HG03280 (cell line): ENCODE measurements around the gene C1orf35.

ENCODE experiments used
- ATAC-seq: cut with Tn5 transposase; IDR thresholded peaks from one replicate; pipeline ENCODE4 v1.9.1; 2021; ENCODE audit warnings: mild to moderate bottlenecking, moderate library complexity; ENCODE audit not compliant: unreplicated experiment

Gene C1orf35

DNA sequence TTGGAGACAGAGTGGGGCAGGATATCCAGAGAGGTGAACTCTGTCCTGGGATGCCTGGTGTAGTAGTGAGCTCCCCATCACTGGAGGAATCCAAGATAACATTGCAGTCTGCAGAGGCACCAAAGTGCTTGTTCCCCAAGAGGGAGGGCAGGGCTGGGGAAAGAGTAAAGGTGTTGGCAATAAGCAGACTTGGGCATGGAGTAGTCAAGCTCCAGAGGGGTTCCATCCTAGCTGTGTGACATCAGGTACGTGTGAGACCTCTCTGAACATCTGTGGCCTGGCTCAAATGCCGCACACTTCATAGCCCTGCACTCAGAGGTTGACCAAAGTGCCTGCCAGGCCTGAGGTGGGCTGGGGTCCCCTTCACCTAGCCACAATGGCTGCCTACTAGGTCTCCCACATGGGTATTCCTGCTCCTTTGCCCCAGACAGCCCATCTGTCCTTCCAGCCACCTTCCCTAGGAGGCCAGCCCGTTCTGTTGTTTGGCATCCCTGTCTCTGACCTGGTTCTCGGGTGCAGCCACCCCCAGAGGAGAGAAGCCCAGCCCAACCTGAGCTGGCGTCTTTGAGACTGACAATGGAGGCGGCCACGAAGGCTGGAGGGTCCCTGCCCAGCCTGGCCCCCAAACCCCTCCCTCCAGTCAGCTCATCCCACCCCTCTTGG is 23.4 kb downstream of the C1orf35 start:
- no peak for ATAC-seq

DNA sequence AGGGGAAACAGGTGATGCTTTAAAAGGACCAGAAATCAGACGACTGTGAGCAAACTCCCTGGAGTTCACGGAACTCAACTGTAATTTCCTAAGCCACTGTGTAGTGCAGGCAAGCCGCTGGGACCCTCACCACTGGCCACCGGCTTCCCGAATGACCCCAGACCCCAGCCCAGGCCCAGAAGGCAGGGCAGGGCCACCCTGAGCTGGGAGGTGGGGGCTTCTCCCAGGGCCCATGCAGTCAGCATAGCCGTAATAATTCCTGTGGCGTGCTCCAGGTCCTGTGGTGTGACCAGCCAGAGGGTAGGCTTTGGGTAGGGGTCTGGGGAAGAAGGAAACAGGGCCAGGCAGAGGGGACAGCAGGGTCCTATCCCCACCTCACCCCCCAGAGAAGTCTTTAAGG is 24.1 kb downstream of the C1orf35 start:
- ATAC-seq: no peak

GRCh38 chr1:228077565-228078330 is 25.4 kb downstream of the C1orf35 start:
- ATAC-seq: no peak

- ATAC-seq: no peak
Measured at GRCh38 chr1:228076796-228077430, 26.2 kb downstream of the C1orf35 start.

- ATAC-seq: no peak
Measured at GRCh38 chr1:228075801-228076271, 27.3 kb downstream of the C1orf35 start.

DNA sequence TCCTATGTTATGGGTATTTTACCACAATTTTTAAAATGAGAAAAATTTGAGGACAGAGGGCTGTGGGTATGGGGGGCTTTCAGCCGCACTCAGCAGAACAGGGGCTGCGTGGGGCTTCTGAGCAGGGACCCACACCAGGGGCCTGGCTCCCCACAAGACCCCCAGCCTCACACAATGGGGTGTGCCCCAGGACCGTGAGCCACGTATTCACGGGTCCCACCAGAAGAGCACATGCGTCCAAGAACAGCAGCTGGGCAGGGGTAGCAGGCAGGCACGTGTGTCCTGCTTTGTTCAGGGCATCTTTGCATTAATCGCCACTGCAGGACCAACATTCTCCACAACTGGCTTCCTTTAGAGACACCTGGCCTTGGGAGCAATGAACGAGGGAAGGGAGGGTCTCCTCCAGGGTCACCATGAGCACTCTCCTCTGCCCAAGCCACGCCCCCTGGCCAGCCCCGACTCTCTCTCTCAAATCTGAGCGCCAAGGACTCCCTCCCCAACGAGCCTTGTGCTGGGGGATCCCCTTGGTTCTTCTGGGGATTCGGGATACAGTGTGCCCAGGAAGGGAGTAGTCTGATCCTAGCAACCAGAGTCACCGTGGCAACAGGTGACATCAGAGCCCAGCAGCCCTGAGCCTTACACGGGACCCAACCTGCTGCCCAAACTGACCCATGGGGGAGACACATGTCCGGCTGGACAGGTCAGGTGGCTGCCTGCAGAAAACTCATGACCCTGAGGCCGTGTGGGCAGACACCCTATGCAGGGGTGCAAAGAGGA is 28.0 kb downstream of the C1orf35 start:
- no peak for ATAC-seq

DNA sequence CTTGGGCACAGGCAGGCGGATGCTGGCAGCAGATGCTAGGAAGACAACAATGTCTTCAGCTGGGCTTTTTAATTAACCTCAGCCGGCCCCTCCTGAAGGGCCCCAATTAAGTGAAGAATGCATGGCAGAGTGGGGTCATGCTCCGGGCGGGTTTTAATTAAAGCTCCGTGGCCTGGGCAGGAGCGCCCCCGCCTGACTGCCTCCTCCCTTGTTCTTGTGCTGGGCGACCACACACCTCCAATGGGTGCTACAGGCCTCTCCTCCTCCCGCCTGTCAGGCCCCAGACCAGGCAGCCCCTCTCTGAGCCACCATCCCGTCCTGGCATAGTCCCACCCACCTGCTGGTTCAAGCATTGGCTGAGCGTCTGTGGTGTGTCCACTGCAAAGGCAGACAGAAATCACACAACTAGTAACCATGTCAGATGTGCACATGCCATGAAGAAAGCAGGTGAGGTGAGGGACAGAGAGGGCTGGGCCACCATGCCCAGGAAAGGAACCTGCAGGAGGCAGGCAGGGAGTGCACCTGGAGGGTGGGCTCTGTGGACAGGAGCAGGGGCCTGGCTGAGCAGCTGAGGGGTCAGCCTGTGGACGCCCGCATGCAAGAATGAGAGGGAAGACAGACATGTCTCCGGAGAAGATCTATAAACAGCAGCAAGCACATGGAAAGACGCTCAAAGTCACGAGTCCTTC is 29.1 kb downstream of the C1orf35 start:
- no peak for ATAC-seq

GRCh38 chr1:228073061-228073856 is 29.9 kb downstream of the C1orf35 start:
- ATAC-seq: no peak

DNA sequence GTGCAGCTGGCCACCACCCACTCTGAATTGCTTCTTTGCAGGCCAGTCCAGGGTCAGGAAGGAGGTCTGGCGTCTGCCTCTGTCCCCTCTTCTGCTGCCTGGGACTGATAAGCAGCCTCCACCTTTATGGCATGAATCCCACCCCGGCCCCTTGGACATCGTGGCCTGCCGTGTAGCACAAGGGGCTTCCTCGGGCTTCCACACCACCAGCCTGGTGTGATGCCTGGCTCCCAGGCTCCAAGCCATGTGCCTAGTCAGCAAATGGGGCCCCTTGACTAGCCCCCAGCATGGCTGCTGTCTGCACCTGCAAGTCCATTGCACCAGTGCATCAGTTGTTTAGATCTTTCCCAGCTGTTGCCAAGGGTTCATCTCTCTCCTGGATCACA is 30.5 kb downstream of the C1orf35 start:
- ATAC-seq: no peak

GRCh38 chr1:228071839-228072657 is 31.1 kb downstream of the C1orf35 start:
- ATAC-seq: no peak

GRCh38 chr1:228070851-228071250 is 32.3 kb downstream of the C1orf35 start:
- no peak for ATAC-seq

DNA sequence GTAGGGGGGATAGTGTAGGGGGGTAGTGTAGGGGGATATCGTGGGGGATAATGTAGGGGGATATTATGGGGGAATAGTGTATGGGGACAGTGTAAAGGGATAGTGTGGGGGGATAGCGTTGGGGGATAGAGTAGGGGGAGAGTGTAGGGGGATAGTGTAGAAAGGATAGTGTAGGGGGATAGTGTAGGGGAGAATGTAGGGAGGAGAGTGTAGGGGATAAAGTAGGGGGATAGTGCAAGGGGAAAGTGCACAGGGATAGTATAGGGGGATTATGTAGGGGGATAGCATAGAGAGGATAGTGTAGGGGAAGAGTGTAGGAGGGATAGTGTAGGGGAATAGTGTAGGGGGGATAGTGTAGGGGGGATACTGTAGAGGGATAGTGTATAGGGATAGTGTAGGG is 33.0 kb downstream of the C1orf35 start:
- no peak for ATAC-seq

DNA sequence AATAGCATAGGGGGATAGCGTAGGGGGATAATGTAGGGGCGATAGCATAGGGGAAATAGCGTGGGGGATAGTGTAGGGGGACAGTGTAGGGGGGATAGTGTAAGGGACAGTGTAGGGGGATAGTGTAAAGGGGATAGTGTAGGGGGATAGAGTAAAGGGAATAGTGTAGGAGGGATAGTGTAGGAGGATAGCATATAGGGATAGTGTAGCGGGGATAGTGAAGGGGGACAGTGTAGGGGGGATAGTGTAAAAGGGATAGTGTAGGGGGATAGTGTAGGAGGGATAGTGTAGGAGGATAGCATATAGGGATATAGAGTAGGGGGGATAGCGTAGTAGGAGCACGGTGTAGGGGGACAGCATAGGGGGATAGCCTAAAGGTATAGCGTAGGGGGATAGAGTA is 34.8 kb downstream of the C1orf35 start:
- no peak for ATAC-seq

DNA sequence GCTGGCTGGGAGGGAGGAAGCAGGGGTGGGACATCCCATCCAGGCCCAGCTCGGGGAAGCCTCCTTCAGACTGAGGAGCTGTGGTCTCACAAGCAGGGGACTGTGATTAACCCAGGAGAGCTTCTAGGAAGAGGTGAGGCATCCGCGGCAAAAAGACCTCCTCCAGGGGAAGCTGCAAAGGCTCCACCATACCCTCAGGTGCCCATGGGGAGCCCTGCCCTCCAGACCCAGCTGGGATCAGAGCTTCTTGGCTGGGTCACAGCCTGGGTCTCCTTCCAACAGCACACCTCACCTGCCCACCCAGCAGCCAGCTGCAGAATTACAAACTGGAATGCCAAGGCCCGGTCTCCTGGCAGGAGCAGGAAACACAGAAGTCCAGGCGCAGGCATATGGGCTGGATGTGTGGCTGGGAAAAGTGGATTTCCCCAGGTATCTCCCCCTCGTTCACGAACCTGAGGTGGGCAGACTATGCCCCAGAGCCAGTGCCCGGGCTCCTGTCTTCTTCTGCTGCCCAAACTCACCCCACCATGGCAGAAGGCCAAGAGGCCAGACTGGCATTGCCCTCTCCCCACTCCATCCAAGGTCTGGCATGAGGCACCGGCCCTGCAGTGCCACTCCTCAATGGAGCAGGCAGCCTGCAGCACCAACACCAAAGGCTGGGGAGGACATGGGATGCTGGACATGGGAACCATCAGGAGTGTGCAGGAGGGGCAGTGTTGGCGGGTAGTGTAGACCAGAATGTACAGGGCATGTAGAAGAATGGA is 36.1 kb downstream of the C1orf35 start:
- ATAC-seq: no peak

- ATAC-seq: no peak
Measured at GRCh38 chr1:228066416-228066815, 36.7 kb downstream of the C1orf35 start.

- ATAC-seq: no peak
Measured at GRCh38 chr1:228065543-228066347, 37.4 kb downstream of the C1orf35 start.

DNA sequence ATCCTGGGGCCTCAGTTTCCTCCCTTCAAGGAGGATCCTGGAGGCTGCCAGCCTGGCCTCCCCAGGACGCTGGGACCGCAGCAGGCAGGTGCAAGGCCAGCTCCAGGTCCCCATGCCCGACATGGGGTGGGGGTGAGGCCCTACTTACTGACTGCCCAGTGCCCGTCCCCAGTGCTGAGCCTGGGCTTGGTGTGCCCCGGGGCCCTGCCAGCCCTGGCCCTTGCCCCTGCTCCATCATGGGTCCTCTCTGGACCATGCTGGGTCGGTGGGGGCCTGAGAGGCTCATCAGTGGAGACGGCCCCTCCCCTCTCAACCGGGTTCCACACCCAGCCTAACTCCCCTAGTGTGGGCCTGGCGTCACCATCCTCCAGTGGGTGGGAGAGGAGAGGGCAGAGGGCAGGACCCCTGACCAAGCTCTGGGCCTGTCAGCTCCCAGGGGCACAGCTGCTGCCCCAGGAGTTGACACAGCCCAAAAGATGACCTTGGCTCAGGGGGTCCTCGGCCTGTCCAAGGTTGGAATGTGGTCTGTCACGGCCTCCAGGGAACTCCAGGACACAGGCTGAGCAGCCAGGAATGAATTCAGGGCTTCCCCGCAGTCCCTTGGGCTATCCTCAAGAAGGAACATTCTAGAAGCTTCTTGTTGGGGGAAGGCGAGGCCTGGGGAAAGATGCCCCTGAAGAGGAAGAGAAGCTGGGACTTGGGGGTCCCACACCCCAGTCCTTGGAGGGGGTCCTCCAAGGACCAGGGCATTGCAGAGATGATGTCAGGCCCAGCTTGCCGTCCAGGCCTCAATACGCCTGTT is 38.2 kb downstream of the C1orf35 start:
- ATAC-seq: no peak
